Activated T-helper 1 cell treated with anti-CD3 and anti-CD28 coated beads, Interleukin-12 subunit alpha, Interleukin-12 subunit beta, Interleukin-2, Interleukin-4 antibody, amounts not matched to agents 30 ng/mL and 10 ng/mL and 1 ng/mL, durations not matched to agents 14 hours and 24 hours and 36 hours (primary cell): Measurements from ENCODE around the gene S100B. TPM values are rescaled to one million over a fixed set of nuclear protein-coding genes. Genes with fewer than 3 reads are reported as not detected.
"Not testable (repeated sequence)": the region's sequence is repeated elsewhere in the genome, so short reads cannot be mapped to it uniquely, and the experiment has no call there.

Source experiments
- DNase-seq: peaks from one replicate; pipeline ENCODE4 v3.0.0; 2021; ENCODE audit warnings: low spot score
- H3K27ac Mint-ChIP-seq: one replicate; pipeline ENCODE4 v1.8.0; 2021; ENCODE audit warnings: mild to moderate bottlenecking, mixed read lengths
- H3K27me3 Mint-ChIP-seq: one replicate; pipeline ENCODE4 v1.8.0; 2022; ENCODE audit warnings: mild to moderate bottlenecking, moderate library complexity, mixed read lengths; ENCODE audit not compliant: insufficient read depth
- H3K36me3 Mint-ChIP-seq: one replicate; pipeline ENCODE4 v1.8.0; 2021; ENCODE audit warnings: low read depth, mixed read lengths
- H3K4me1 Mint-ChIP-seq: one replicate; pipeline ENCODE4 v1.8.0; 2021; ENCODE audit warnings: low read depth, mixed read lengths
- H3K4me3 Mint-ChIP-seq: one replicate; pipeline ENCODE4 v1.8.0; 2021; ENCODE audit warnings: mild to moderate bottlenecking, moderate library complexity, mixed read lengths
- H3K9me3 Mint-ChIP-seq: one replicate; pipeline ENCODE4 v1.8.0; 2021; ENCODE audit warnings: mixed read lengths
- intact Hi-C: fragments of 100-400 bp; cut with micrococcal nuclease; formaldehyde crosslinking; loops from one replicate; pipeline ENCODE4 v1.15.1; 2024
- total RNA-seq: library from RNA; stranded (reverse); gene quantifications from 2 replicates; pipeline ENCODE4 v1.2.3, GENCODE V29; 2022

S100B gene
- total RNA-seq, 1 donor from 2014 or later, result not detected

DNA sequence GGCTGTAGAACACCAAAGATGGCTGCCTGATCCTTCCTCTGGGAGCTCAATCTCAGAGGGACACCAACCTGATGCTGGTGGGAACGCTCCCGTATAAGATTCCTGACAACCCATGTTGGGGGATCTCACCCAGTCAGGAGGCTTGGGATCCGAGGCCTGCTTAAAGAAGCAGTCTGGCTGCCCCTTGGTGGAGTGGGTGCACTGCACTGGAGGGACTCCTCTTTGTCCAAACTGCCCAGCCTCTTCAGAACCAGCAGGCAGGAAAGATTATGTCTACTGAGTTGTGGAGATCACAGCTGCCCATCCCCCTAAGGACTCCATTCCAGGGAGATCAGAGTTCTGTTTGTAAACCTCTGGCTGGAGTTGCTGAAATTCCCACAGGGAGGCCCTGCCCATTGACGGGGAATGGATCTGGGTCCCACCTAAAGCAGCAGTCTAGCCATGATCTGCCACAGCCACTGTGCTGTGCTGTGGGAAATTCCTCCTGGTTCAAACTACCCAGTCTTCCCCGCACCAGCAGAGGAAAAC lies 23.0 kb downstream of the S100B start:
- Mint-ChIP-seq H3K9me3 (peaks cover 66% of the 10 kb centered on the region), H3K36me3 (peaks cover 40% of the 10 kb centered on the region), H3K27me3 (peaks cover 2% of the 10 kb centered on the region), H3K27ac (no peak overlapping the region), H3K4me1 (no peaks in the 10 kb centered on the region), H3K4me3 (no peak overlapping the region)
- DNase-seq, result no peak
- intact Hi-C loops, result no loop called here

- peaks cover 35% of the 10 kb centered on the region for H3K36me3 Mint-ChIP-seq
- not testable (repeated sequence) for DNase-seq
Measured at GRCh38 chr21:46579394-46579793, 25.5 kb downstream of the S100B start.

GRCh38 chr21:46577786-46578185 lies 27.1 kb downstream of the S100B start:
- Mint-ChIP-seq H3K9me3 (peaks cover 40% of the 10 kb centered on the region), H3K36me3 (peaks cover 36% of the 10 kb centered on the region)
- H3K27ac Mint-ChIP-seq, DNase-seq, H3K4me3 Mint-ChIP-seq, intact Hi-C loops, H3K27me3 Mint-ChIP-seq, H3K4me1 Mint-ChIP-seq: not testable (repeated sequence)

More at GRCh38 chr21:46579394-46579793, 25.5 kb downstream of the S100B start:
- H3K4me3 Mint-ChIP-seq, H3K27ac Mint-ChIP-seq, intact Hi-C loops, H3K4me1 Mint-ChIP-seq, H3K27me3 Mint-ChIP-seq: not testable (repeated sequence)
- H3K9me3 Mint-ChIP-seq, result peaks cover 51% of the 10 kb centered on the region

DNA sequence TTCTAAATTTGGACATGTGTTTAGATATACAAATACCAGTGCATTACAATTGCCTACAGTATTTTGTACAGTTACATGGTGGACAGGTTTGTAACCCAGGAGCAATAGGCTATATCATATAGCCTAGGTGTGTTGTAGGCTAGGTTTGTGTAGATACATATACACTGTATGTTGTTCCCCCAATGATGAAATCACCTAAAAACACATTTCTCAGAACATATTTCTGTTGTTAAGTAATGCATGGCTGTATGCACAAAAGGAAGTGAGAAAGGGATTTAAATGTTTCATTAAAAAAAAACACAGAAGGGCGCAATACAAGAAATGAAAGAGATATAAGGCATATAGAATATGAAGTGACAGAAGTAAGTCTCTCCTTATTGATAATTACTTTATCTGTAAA lies 32.0 kb downstream of the S100B start:
- DNase-seq, result no peak
- H3K4me3 Mint-ChIP-seq, result no peak overlapping the region
- peaks cover 6% of the 10 kb centered on the region for H3K4me1 Mint-ChIP-seq
- H3K36me3 Mint-ChIP-seq, result peaks cover 36% of the 10 kb centered on the region
- intact Hi-C loops, result no loop called here
- no peaks in the 10 kb centered on the region for H3K27me3 Mint-ChIP-seq
- H3K9me3 Mint-ChIP-seq, result peaks cover 16% of the 10 kb centered on the region
- H3K27ac Mint-ChIP-seq, result no peak overlapping the region

DNA sequence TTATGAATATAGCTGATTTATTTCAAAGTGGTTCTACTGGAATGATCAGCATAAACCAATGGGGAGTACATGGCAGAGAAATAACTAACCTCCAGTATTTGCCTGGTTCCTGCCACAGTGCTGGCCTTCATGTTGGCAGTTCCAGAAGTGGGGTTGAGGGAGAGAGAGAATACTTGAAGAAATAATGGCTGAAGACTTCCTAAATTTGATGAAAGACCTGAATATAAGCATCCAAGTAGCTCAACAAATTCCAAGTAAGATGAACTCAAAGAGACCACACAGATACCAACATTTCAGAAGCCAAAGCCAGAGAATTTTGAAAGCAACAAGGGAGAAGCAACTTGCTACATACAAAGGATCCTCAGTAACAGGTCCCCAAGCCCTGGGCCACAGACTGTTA lies 34.3 kb downstream of the S100B start:
- Mint-ChIP-seq H3K36me3 (peaks cover 46% of the 10 kb centered on the region), H3K9me3 (peaks cover 16% of the 10 kb centered on the region), H3K27me3 (no peaks in the 10 kb centered on the region), H3K4me3 (no peak overlapping the region), H3K27ac (no peak overlapping the region), H3K4me1 (peaks cover 11% of the 10 kb centered on the region)
- intact Hi-C loops, result no loop called here
- DNase-seq, result no peak

DNA sequence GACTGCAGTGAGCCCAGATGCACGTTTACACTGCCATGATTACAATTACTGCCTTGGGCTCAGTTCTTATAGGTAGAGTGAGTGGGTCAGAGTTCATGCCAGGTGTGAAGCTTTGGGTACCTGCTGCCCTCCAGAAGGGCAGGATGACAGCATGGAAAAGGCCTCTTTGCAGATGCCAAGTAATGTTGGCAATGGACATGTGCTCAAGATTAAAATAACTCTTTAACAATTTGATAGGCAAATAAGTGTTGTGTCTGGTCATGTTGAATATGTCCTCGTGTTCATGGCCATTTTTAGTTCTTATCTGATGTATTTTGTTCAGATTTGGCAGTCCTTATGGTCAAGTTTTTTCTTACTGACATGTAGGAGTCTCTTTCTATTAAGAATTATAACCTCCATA lies 34.8 kb downstream of the S100B start:
- intact Hi-C loops, result no loop called here
- peaks cover 46% of the 10 kb centered on the region for H3K36me3 Mint-ChIP-seq
- H3K4me1 Mint-ChIP-seq, result peaks cover 7% of the 10 kb centered on the region
- no peak for DNase-seq
- no peak overlapping the region for H3K4me3 Mint-ChIP-seq
- no peak overlapping the region for H3K27ac Mint-ChIP-seq
- H3K27me3 Mint-ChIP-seq, result no peaks in the 10 kb centered on the region
- H3K9me3 Mint-ChIP-seq, result peaks cover 16% of the 10 kb centered on the region

- Mint-ChIP-seq H3K36me3 (peaks cover 46% of the 10 kb centered on the region), H3K9me3 (peaks cover 16% of the 10 kb centered on the region), H3K27ac (no peak overlapping the region), H3K4me3 (no peak overlapping the region), H3K4me1 (peaks cover 7% of the 10 kb centered on the region), H3K27me3 (no peaks in the 10 kb centered on the region)
- DNase-seq, result no peak
- intact Hi-C loops, result no loop called here
Measured at GRCh38 chr21:46569081-46569480, 35.8 kb downstream of the S100B start.

DNA sequence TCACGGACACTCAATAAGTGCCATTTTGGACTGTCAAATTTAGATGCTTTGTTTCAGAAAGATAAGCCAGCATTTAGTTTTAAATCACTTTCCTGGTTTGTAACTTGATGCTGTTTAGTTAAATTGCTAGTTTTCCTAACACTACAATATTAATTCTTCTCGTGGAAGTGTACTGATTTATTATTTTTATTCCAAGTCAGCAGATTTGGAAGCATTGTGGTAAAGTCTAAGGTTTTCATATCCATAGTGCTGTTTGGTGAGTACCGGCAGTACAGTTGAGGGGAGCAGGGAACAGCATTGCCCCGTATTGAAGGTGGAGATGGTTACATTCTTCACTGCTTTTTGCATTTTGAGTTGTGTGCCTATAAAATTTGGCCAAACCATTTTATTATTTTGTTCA lies 36.3 kb downstream of the S100B start:
- H3K36me3 Mint-ChIP-seq, result peaks cover 46% of the 10 kb centered on the region
- no peak for DNase-seq
- H3K4me1 Mint-ChIP-seq, result peaks cover 7% of the 10 kb centered on the region
- intact Hi-C loops, result no loop called here
- peaks cover 16% of the 10 kb centered on the region for H3K9me3 Mint-ChIP-seq
- no peak overlapping the region for H3K4me3 Mint-ChIP-seq
- H3K27ac Mint-ChIP-seq, result no peak overlapping the region
- H3K27me3 Mint-ChIP-seq, result no peaks in the 10 kb centered on the region

GRCh38 chr21:46567348-46567747 lies 37.5 kb downstream of the S100B start:
- intact Hi-C loops, result no loop called here
- H3K27ac Mint-ChIP-seq, result no peak overlapping the region

DNA sequence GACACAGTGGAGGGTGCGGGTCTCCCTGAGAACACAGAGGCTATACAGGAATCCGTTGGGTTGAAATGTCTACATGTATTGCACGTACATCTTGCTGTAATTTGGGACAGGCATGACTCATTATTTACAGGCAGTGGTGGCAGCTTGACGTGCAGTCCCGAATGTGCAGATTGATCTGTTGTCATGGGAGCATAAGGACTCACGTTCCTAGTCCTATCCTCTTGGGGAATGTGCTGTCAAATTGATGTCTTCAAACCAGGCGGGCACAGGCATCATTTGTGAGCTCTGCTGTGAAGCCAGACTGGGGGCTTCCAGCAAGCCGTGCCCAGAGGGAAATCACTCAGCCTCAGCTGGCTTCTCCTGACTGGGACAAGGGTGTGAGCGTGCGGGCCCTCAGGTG lies 40.5 kb downstream of the S100B start:
- peaks cover 44% of the 10 kb centered on the region for H3K36me3 Mint-ChIP-seq
- H3K9me3 Mint-ChIP-seq, result no peaks in the 10 kb centered on the region
- no peak overlapping the region for H3K4me3 Mint-ChIP-seq
- no peak overlapping the region for H3K27ac Mint-ChIP-seq
- intact Hi-C loops, result no loop called here
- DNase-seq, result no peak
- H3K4me1 Mint-ChIP-seq, result peaks cover 38% of the 10 kb centered on the region
- H3K27me3 Mint-ChIP-seq, result no peaks in the 10 kb centered on the region

More at GRCh38 chr21:46567348-46567747, 37.5 kb downstream of the S100B start:
- no peak for DNase-seq
- Mint-ChIP-seq H3K4me3 (no peak overlapping the region), H3K4me1 (peaks cover 8% of the 10 kb centered on the region), H3K9me3 (peaks cover 11% of the 10 kb centered on the region), H3K27me3 (no peaks in the 10 kb centered on the region), H3K36me3 (peaks cover 42% of the 10 kb centered on the region)

DNA sequence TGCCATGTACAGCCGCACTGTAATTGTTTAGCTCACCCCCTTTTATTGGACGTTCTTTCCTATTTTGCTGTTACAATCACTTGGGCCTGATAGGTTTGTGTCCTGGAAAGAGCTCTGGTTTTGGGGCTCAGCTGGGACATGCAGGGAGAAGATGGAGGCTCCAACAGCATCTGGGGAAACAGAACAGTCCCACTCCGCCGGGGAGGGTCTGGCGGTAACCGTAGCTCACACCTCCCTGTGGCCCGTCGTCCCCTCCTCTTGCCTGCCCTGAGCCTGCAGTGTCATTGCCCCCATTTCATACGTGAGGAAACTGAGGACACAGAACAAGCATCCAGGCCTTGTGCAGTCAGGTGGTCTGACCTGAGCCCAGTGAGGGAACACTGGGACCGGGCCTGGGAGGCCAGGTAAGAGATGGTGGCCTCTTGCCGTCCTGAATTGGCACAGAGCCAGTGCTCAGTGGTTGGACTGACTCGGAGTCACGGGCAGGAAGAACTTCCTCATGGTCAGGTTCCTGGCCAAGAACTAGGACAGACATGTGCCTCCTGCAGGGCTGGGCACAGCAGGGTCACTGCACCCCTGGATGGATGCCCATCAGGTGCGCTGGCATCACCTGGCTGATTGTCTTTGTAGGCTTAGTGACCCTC lies 41.8 kb downstream of the S100B start:
- peaks cover 47% of the 10 kb centered on the region for H3K4me1 Mint-ChIP-seq
- H3K27me3 Mint-ChIP-seq, result no peaks in the 10 kb centered on the region

GRCh38 chr21:46562472-46562871 lies 42.4 kb downstream of the S100B start:
- Mint-ChIP-seq H3K9me3 (no peaks in the 10 kb centered on the region), H3K36me3 (peaks cover 37% of the 10 kb centered on the region), H3K4me1 (peaks cover 47% of the 10 kb centered on the region), H3K27ac (peak overlapping the region; percentile 48), H3K4me3 (no peak overlapping the region), H3K27me3 (no peaks in the 10 kb centered on the region)
- intact Hi-C loops, result no loop called here
- DNase-seq, result no peak

More for the DNA sequence above, 41.8 kb downstream of the S100B start:
- Mint-ChIP-seq H3K36me3 (peaks cover 41% of the 10 kb centered on the region), H3K9me3 (no peaks in the 10 kb centered on the region), H3K27ac (no peak overlapping the region), H3K4me3 (no peak overlapping the region)
- DNase-seq, result no peak
- intact Hi-C loops, result no loop called here

DNA sequence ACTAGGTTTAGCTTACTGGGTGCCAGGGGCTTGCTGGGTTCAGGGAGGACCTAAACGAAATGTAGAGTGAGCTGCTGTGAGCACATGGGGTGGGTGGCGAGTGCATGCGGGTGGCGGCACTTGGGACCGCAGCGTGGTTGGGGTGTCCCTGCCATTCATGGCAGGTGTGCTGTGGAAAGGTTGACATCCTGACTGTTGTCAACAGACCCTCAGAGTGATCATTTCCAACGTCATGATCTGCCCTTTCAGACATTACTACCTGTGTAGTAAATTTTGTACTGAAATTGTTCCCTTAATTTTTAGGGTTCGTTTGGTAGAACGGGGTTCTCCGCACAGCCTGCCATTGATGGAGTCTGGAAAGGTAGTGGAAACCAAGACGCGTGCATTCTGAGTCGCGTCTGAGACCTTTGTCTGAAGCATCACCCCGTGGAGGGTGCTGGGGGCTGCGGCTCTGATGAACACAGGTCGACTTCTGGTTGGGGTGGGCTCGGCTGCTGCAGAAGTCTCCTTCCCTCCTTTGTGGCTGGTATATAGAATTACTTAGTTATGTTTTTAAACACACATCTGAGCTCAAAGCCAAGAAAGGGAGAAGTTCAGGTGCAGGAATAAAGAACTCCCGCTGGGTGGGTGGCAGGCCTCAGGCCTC lies 43.3 kb downstream of the S100B start:
- Mint-ChIP-seq H3K36me3 (peaks cover 37% of the 10 kb centered on the region), H3K27ac (peak overlapping the region; percentile 33), H3K9me3 (no peaks in the 10 kb centered on the region), H3K4me1 (peaks cover 40% of the 10 kb centered on the region), H3K27me3 (no peaks in the 10 kb centered on the region), H3K4me3 (no peak overlapping the region)
- DNase-seq, result no peak
- intact Hi-C loops, result no loop called here
